ENCODE results near the gene CMC2. TPM values are rescaled to one million over a fixed set of nuclear protein-coding genes. Genes with fewer than 3 reads are reported as not detected.

CMC2 gene
- total RNA-seq, 2 donors from 2014 or later, result 20.5 to 61.7 TPM

DNA sequence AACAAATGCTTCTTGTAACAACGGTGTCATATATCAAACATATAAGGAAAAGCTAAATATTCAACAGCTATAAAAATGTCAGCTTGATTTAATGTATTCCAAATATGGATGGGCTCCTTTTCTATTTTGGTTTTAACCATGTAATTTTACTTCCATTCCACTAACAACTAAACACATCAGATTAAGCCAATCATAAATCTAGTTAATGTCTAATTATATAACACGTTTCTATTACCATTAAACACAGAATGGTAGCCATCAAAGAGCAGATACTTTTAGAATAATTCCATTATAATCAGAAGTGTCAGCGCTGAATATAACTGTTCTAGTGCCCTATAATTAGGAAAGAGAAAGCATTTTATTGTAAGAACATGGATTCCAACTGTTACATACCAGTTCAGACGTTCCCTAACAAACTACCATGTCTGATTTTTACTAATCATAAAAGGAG, 10.0 kb downstream of the CMC2 start:
- no peak overlapping the region for H3K27ac ChIP-seq
- no peaks in the 10 kb centered on the region for H3K9me3 ChIP-seq
- no peaks in the 10 kb centered on the region for H3K4me1 ChIP-seq (ENCODE audit: control insufficient read depth in 1 of 2, low read depth in 2 of 2)
- peak overlapping the region; percentile 39 for H3K4me3 ChIP-seq
- no peaks in the 10 kb centered on the region for H3K36me3 ChIP-seq
- no peaks in the 10 kb centered on the region for H3K27me3 ChIP-seq (replicated peaks; ENCODE audit: insufficient read depth)
- TF ChIP-seq, protein P1, sequence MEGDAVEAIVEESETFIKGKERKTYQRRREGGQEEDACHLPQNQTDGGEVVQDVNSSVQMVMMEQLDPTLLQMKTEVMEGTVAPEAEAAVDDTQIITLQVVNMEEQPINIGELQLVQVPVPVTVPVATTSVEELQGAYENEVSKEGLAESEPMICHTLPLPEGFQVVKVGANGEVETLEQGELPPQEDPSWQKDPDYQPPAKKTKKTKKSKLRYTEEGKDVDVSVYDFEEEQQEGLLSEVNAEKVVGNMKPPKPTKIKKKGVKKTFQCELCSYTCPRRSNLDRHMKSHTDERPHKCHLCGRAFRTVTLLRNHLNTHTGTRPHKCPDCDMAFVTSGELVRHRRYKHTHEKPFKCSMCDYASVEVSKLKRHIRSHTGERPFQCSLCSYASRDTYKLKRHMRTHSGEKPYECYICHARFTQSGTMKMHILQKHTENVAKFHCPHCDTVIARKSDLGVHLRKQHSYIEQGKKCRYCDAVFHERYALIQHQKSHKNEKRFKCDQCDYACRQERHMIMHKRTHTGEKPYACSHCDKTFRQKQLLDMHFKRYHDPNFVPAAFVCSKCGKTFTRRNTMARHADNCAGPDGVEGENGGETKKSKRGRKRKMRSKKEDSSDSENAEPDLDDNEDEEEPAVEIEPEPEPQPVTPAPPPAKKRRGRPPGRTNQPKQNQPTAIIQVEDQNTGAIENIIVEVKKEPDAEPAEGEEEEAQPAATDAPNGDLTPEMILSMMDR (IDR thresholded peaks at IDR 0.05), result no peak
- DNase-seq (ENCODE audit: low spot score) (no peak), ATAC-seq (ENCODE audit: insufficient number of reproducible peaks, low FRiP score, low read depth) (no peak)

DNA sequence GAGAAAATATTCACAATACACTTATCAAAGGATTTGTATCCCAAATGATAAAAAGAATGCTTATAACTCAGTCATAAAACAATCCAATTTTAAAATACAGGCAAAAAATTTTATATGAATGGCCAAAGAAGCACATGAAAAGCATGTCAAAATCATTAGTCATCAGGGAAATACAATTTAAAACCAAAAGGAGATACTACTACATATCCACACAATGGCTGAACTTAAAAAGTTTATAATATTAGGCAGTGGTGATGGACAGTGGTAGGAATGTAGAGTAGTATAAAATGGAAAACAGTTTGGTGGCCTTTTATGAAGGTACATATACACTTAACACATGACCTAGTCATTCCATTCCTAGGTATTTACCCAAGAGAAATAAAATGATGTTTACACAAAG, 12.2 kb downstream of the CMC2 start:
- DNase-seq (ENCODE audit: low spot score), result no peak
- no peak overlapping the region for H3K27ac ChIP-seq
- H3K9me3 ChIP-seq, result no peaks in the 10 kb centered on the region
- no peak overlapping the region for H3K4me3 ChIP-seq
- H3K36me3 ChIP-seq, result no peaks in the 10 kb centered on the region
- ATAC-seq (ENCODE audit: insufficient number of reproducible peaks, low FRiP score, low read depth), result no peak
- no peaks in the 10 kb centered on the region for H3K4me1 ChIP-seq (ENCODE audit: control insufficient read depth in 1 of 2, low read depth in 2 of 2)
- no peaks in the 10 kb centered on the region for H3K27me3 ChIP-seq (replicated peaks; ENCODE audit: insufficient read depth)
- TF ChIP-seq, protein P1 (IDR thresholded peaks at IDR 0.05), result no peak

DNA sequence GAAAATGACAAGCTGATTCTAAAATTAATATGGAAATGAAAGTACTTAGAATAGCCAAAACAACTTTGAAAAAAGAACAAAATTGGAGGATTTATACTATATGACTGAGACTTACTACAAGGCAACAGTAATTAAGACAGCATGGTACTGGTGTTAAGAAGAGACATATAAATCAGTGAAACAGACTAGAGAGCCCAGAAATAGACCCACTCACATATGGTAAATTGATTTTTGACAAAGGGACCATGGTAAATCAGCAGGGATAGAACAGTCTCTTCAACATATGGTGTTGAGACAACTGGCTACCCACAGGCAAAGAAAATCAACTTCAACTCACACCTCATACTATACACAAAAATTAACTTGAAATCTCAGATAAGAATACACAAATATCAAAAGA, 12.9 kb downstream of the CMC2 start:
- Histone ChIP-seq H3K4me3 (peak overlapping the region; percentile 46), H3K27ac (peak overlapping the region in 1 of 2 donors; percentile 70), H3K36me3 (no peaks in the 10 kb centered on the region), H3K9me3 (no peaks in the 10 kb centered on the region), H3K4me1 (ENCODE audit: control insufficient read depth in 1 of 2, low read depth in 2 of 2) (no peaks in the 10 kb centered on the region), H3K27me3 (replicated peaks; ENCODE audit: insufficient read depth) (no peaks in the 10 kb centered on the region)
- DNase-seq (ENCODE audit: low spot score) (no peak), ATAC-seq (ENCODE audit: insufficient number of reproducible peaks, low FRiP score, low read depth) (no peak)
- TF ChIP-seq, protein P1 (IDR thresholded peaks at IDR 0.05), result no peak

DNA sequence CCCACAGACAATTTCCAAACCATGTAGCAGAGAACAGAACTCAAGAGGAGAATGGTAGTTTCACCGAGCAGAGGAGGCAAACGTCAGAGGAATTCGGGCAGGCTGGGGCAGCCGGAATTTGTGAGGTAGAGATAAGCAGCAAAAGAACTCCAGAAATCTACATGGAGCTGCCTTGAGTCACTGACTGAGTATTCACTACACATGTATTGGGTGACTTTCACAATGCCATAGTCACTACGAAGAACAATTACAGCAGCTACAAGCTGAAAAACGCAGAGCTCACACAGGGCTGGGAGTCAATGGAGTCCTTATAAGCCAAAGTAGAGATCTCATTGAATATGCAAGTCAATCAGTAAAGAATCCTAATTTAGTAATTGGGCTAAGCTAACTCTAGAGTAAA, 13.4 kb downstream of the CMC2 start:
- Histone ChIP-seq H3K4me3 (peak overlapping the region; percentile 46), H3K27ac (peak overlapping the region in 1 of 2 donors; percentile 70), H3K4me1 (ENCODE audit: control insufficient read depth in 1 of 2, low read depth in 2 of 2) (no peaks in the 10 kb centered on the region), H3K27me3 (replicated peaks; ENCODE audit: insufficient read depth) (no peaks in the 10 kb centered on the region), H3K9me3 (no peaks in the 10 kb centered on the region), H3K36me3 (no peaks in the 10 kb centered on the region)
- no peak for DNase-seq (ENCODE audit: low spot score)
- TF ChIP-seq, protein P1 (IDR thresholded peaks at IDR 0.05), result no peak
- peak; percentile 88 for ATAC-seq (ENCODE audit: insufficient number of reproducible peaks, low FRiP score, low read depth)

DNA sequence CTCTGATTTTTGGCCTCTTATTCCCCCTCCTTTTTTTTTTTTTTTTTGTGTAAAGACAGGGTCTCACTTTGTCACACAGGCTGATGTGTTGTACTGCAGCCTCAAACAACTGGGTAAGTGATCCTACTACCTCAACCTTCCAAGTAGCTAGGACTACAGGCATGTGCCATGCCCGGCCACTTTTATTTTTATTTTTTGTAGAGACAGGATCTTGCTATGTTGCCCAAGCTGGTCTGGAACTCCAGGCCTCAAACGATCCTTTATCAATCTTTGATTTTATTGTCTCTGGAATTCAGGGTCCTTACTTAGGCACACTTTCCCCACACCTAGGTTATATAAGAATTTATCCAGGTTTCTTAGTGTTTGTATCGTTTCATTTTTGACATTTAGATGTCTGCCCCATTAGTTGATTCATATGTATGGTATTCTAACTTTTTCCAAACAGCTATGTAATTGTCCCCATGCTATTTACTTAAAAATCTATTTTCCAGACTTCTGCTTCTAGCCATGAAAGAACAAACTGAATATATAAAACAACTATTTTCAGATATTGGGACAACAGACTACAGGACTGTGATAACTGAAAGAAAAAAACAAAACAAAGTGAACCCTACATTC, 13.9 kb downstream of the CMC2 start:
- TF ChIP-seq, protein P1 (IDR thresholded peaks at IDR 0.05), result no peak
- no peak for ATAC-seq (ENCODE audit: insufficient number of reproducible peaks, low FRiP score, low read depth)
- Histone ChIP-seq H3K27ac (peak overlapping the region in 1 of 2 donors; percentile 70), H3K4me1 (ENCODE audit: control insufficient read depth in 1 of 2, low read depth in 2 of 2) (no peaks in the 10 kb centered on the region), H3K27me3 (replicated peaks; ENCODE audit: insufficient read depth) (no peaks in the 10 kb centered on the region), H3K36me3 (no peaks in the 10 kb centered on the region), H3K9me3 (no peaks in the 10 kb centered on the region), H3K4me3 (peak overlapping the region; percentile 46)
- no peak for DNase-seq (ENCODE audit: low spot score)

Measured in thoracic aorta (tissue), 2 donors.